Measurements from ENCODE around the gene IMPDH1.

IMPDH1 gene

GRCh38 chr7:128405471-128406313, 4.1 kb downstream of the IMPDH1 start:
- DNase-seq: peak in 3 of 4 experiments; percentile 24 to 69 (median 67)

GRCh38 chr7:128404886-128405470, 4.8 kb downstream of the IMPDH1 start:
- DNase-seq: peak in 1 of 4 experiments; percentile 24

GRCh38 chr7:128404143-128404681, 5.6 kb downstream of the IMPDH1 start:
- no peak for DNase-seq

- no peak for DNase-seq
These were observed 6.1 kb downstream of the IMPDH1 start for GRCh38 chr7:128403676-128404075.

- DNase-seq: peak in 3 of 4 experiments; percentile 45 to 50 (median 46)
These were observed 7.4 kb downstream of the IMPDH1 start for GRCh38 chr7:128402356-128402755.

GRCh38 chr7:128400566-128400965, 9.2 kb downstream of the IMPDH1 start:
- DNase-seq: no peak

GRCh38 chr7:128399991-128400390, 9.8 kb downstream of the IMPDH1 start:
- no peak for DNase-seq

GRCh38 chr7:128398841-128399135, 11.0 kb downstream of the IMPDH1 start:
- no peak for DNase-seq

GRCh38 chr7:128398016-128398840, 11.6 kb downstream of the IMPDH1 start:
- DNase-seq: peak; percentile 52 to 76 (median 64)

- peak in 1 of 4 experiments; percentile 0 for DNase-seq
These were observed 13.4 kb downstream of the IMPDH1 start for GRCh38 chr7:128396357-128396756.

- DNase-seq: peak in 1 of 4 experiments; percentile 2
These were observed 14.0 kb downstream of the IMPDH1 start for GRCh38 chr7:128395748-128396147.

- peak in 1 of 4 experiments; percentile 0 for DNase-seq
These were observed 14.8 kb downstream of the IMPDH1 start for GRCh38 chr7:128394904-128395496.

GRCh38 chr7:128393526-128394330, 16.1 kb downstream of the IMPDH1 start:
- DNase-seq: no peak

GRCh38 chr7:128392446-128393327, 17.1 kb downstream of the IMPDH1 start:
- DNase-seq: no peak

- no peak for DNase-seq
These were observed 18.0 kb downstream of the IMPDH1 start for GRCh38 chr7:128391805-128392204.

- DNase-seq: no peak
These were observed 18.8 kb downstream of the IMPDH1 start for GRCh38 chr7:128390871-128391565.

- no peak for DNase-seq
These were observed 20.0 kb downstream of the IMPDH1 start for GRCh38 chr7:128389618-128390329.

GRCh38 chr7:128389085-128389617, 20.6 kb downstream of the IMPDH1 start:
- no peak for DNase-seq

- DNase-seq: no peak
These were observed 21.7 kb downstream of the IMPDH1 start for GRCh38 chr7:128388145-128388485.

Data from suppressor macrophage (primary cell).